ENCODE measurements around the gene DLL1. TPM values are rescaled to one million over a fixed set of nuclear protein-coding genes. Genes with fewer than 3 reads are reported as not detected.

The DLL1 gene
- total and polyA plus RNA-seq, 9 of the 15 experiments (the other 6 are each of a cell fraction or from before 2014, with no cell fraction given), result not detected

- no peak for TF ChIP-seq CLOCK (CRISPR knock-in tag; IDR thresholded peaks at IDR 0.05; ENCODE audit: borderline replicate concordance)
- no peak for TF ChIP-seq SMARCB1 (IDR thresholded peaks at IDR 0.05; ENCODE audit: insufficient read length, low read depth)
- TF ChIP-seq ZBTB5 (IDR thresholded peaks at IDR 0.05), result no peak
- no peak for TF ChIP-seq ARNT (IDR thresholded peaks at IDR 0.05)
- TF ChIP-seq PTRF (tag; IDR thresholded peaks at IDR 0.05), result no peak
- peak; percentile 52; the same call in 1 of the 2 replicates for TF ChIP-seq E2F3 (CRISPR knock-in tag; IDR thresholded peaks at IDR 0.05)
- peak; percentile 95 for TF ChIP-seq ELF2 (CRISPR knock-in tag; IDR thresholded peaks at IDR 0.05)
- no peak for TF ChIP-seq ZNF395 (CRISPR knock-in tag; IDR thresholded peaks at IDR 0.05)
- TF ChIP-seq TAF7 (tag; IDR thresholded peaks at IDR 0.05), result peak; percentile 68; the same call in 1 of the 2 replicates
- peak; percentile 98 for TF ChIP-seq SUPT5H (IDR thresholded peaks at IDR 0.05)
- no peak for TF ChIP-seq DACH1 (IDR thresholded peaks at IDR 0.05; ENCODE audit: partially characterized antibody)
- peak; percentile 50 for TF ChIP-seq RBM25 (IDR thresholded peaks at IDR 0.05; ENCODE audit: low read depth, low read length, severe bottlenecking)
- TF ChIP-seq CREB5 (CRISPR knock-in tag; IDR thresholded peaks at IDR 0.05), result no peak
- peak; percentile 97 for TF ChIP-seq POLR2A (conservative IDR thresholded peaks at IDR 0.05)
- no peak for TF ChIP-seq MCM5 (IDR thresholded peaks at IDR 0.05; ENCODE audit: low read depth)
- no peak for TF ChIP-seq SNAPC5 (CRISPR knock-in tag; IDR thresholded peaks at IDR 0.05)
- TF ChIP-seq CSDE1 (IDR thresholded peaks at IDR 0.05), result peak in 1 of 2 experiments; percentile 83; a peak in 1 of 4 replicates
Measured at GRCh38 chr6:170306324-170307079, 15.6 kb upstream of the DLL1 start, which contains the start of gene FAM120B (continued).
